WTC11 (cell line): Measurements from ENCODE around the gene PUS1. TPM values are rescaled to one million over a fixed set of nuclear protein-coding genes. Genes with fewer than 3 reads are reported as not detected.

Experiments used
- ATAC-seq: fragments of 200-7000 bp; cut with Tn5 transposase; 2 replicates; pipeline ENCODE4 v1.10.0; 2021; ENCODE audit warnings: mild to moderate bottlenecking, moderate library complexity
- CTCF ChIA-PET: fragments of 300-600 bp; sonication (Branson Sonifier 250); formaldehyde crosslinking; loops from one replicate; lab custom pipeline; 2021; ENCODE audit warnings: antibody characterized with exemption; lab: Charles Lee
- POLR2A ChIA-PET: fragments of 350-600 bp; sonication (Branson Sonifier 250); formaldehyde crosslinking; loops from one replicate; lab custom pipeline; 2021; ENCODE audit warnings: antibody characterized with exemption; lab: Charles Lee
- DNase-seq: peaks from one replicate; pipeline ENCODE4 v3.0.0; 2021; ENCODE audit warnings: low spot score
- H3K27ac Mint-ChIP-seq: 2 replicates; pipeline ENCODE4 v1.8.0; 2021; ENCODE audit warnings: mixed read lengths
- H3K27me3 Mint-ChIP-seq: 2 replicates; pipeline ENCODE4 v1.8.0; 2021; ENCODE audit warnings: low read depth, mild to moderate bottlenecking, moderate library complexity, mixed read lengths
- H3K36me3 Mint-ChIP-seq: 2 replicates; pipeline ENCODE4 v1.8.0; 2021; ENCODE audit warnings: mixed read lengths
- H3K4me1 Mint-ChIP-seq: 2 replicates; pipeline ENCODE4 v1.8.0; 2022; ENCODE audit warnings: mixed read lengths
- H3K4me3 Mint-ChIP-seq: 2 replicates; pipeline ENCODE4 v1.8.0; 2021; ENCODE audit warnings: mild to moderate bottlenecking, moderate library complexity, mixed read lengths
- H3K9me3 Mint-ChIP-seq: 2 replicates; pipeline ENCODE4 v1.8.0; 2021; ENCODE audit warnings: mixed read lengths
- AFF4 ChIP-seq: sonication (generic); formaldehyde crosslinking; IDR thresholded peaks from 2 replicates; pipeline ENCODE4 v1.8.1; 2023; ENCODE audit warnings: mild to moderate bottlenecking, missing genetic modification reagents, borderline replicate concordance
- ATF6 ChIP-seq: sonication (generic); formaldehyde crosslinking; IDR thresholded peaks from 2 replicates; pipeline ENCODE4 v1.8.1; 2023; ENCODE audit warnings: mild to moderate bottlenecking, missing genetic modification reagents
- ERG ChIP-seq: fragments of 250-450 bp; sonication (Bioruptor Pico); IDR thresholded peaks from 2 replicates; pipeline ENCODE4 v1.8.0; 2021; ENCODE audit warnings: mild to moderate bottlenecking
- ESRRA ChIP-seq: sonication (generic); formaldehyde crosslinking; IDR thresholded peaks from 2 replicates; pipeline ENCODE4 v1.8.1; 2022; ENCODE audit warnings: mild to moderate bottlenecking, missing genetic modification reagents, borderline replicate concordance
- GRHL2 ChIP-seq: fragments of 250-450 bp; sonication (Bioruptor Pico); IDR thresholded peaks from 2 replicates; pipeline ENCODE4 v1.8.0; 2022; ENCODE audit warnings: mild to moderate bottlenecking, moderate library complexity; ENCODE audit not compliant: insufficient replicate concordance, severe bottlenecking
- GTF2I ChIP-seq: fragments of 250-450 bp; sonication (Bioruptor Pico); conservative IDR thresholded peaks from 2 replicates; pipeline ENCODE4 v1.4.0; 2021; ENCODE audit warnings: mild to moderate bottlenecking
- HMGA2 ChIP-seq: fragments of 250-450 bp; sonication (Bioruptor Pico); IDR thresholded peaks from 2 replicates; pipeline ENCODE4 v1.4.0; 2021; ENCODE audit warnings: mild to moderate bottlenecking, moderate library complexity
- MAX ChIP-seq: sonication (generic); formaldehyde crosslinking; IDR thresholded peaks from 2 replicates; pipeline ENCODE4 v1.8.0; 2022; ENCODE audit warnings: mild to moderate bottlenecking, missing genetic modification reagents
- NFATC4 ChIP-seq: fragments of 250-450 bp; sonication (Bioruptor Pico); IDR thresholded peaks from 2 replicates; pipeline ENCODE4 v1.9.0; 2021; ENCODE audit warnings: mild to moderate bottlenecking
- NFYB ChIP-seq: sonication (generic); formaldehyde crosslinking; conservative IDR thresholded peaks from 2 replicates; pipeline ENCODE4 v1.8.0; 2022; ENCODE audit warnings: low read depth, missing genetic modification reagents
- NR1H2 ChIP-seq: sonication (generic); formaldehyde crosslinking; IDR thresholded peaks from 2 replicates; pipeline ENCODE4 v1.9.0; 2021; ENCODE audit warnings: mild to moderate bottlenecking, moderate library complexity, missing genetic modification reagents
- TCF7 ChIP-seq: sonication (generic); formaldehyde crosslinking; IDR thresholded peaks from 2 replicates; pipeline ENCODE4 v1.8.0; 2022; ENCODE audit warnings: mild to moderate bottlenecking, low read depth, missing genetic modification reagents, moderate library complexity
- ZMAT4 ChIP-seq: fragments of 250-450 bp; sonication (Bioruptor Pico); IDR thresholded peaks from 2 replicates; pipeline ENCODE4 v1.9.0; 2021; ENCODE audit warnings: mild to moderate bottlenecking
- ZNF281 ChIP-seq: sonication (generic); formaldehyde crosslinking; IDR thresholded peaks from 2 replicates; pipeline ENCODE4 v1.8.0; 2023; ENCODE audit warnings: mild to moderate bottlenecking, missing genetic modification reagents
- ZNF512 ChIP-seq: sonication (generic); formaldehyde crosslinking; IDR thresholded peaks from 2 replicates; pipeline ENCODE4 v1.8.1; 2022; ENCODE audit warnings: missing genetic modification reagents, borderline replicate concordance
- ZSCAN18 ChIP-seq: fragments of 250-450 bp; sonication (Bioruptor Pico); IDR thresholded peaks from 2 replicates; pipeline ENCODE4 v2.1.2; 2022; ENCODE audit warnings: mild to moderate bottlenecking, moderate library complexity
- total RNA-seq: library from RNA; stranded (reverse); gene quantifications from 3 replicates; pipeline ENCODE4 v1.2.3, GENCODE V29; 2021

PUS1 gene
- total RNA-seq, 1 experiment from 2014 or later: 97.4 TPM

- no peak for TF ChIP-seq ERG (CRISPR knock-in tag)
- TF ChIP-seq TCF7 (CRISPR knock-in tag): no peak
- no peak for TF ChIP-seq ATF6 (CRISPR knock-in tag)
- no peak for TF ChIP-seq NFYB
- TF ChIP-seq, all 79 proteins: peak for 0
Observed at GRCh38 chr12:131911851-131912477, 17.1 kb upstream of the PUS1 start (continued).

- Mint-ChIP-seq H3K4me1 (no peaks in the 10 kb centered on the region), H3K27me3 (no peaks in the 10 kb centered on the region), H3K4me3 (no peak overlapping the region), H3K27ac (no peak overlapping the region; the same call in 1 of the 2 replicates), H3K9me3 (no peaks in the 10 kb centered on the region), H3K36me3 (peaks cover 14% of the 10 kb centered on the region)
- POLR2A ChIA-PET: interaction anchor here (0.6 kb wide), 1 partner anchor 26 kb away, joined by 3 read pairs; no protein-coding TSS in a partner anchor
- no peak for DNase-seq
- peak; percentile 18 for ATAC-seq
- CTCF ChIA-PET: no interaction called here
- TF ChIP-seq HMGA2 (CRISPR knock-in tag) (no peak), ZNF512 (CRISPR knock-in tag) (no peak), NR1H2 (CRISPR knock-in tag) (no peak), ZMAT4 (CRISPR knock-in tag) (no peak), MAX (CRISPR knock-in tag) (no peak), NFATC4 (CRISPR knock-in tag) (no peak), GTF2I (CRISPR knock-in tag) (no peak), ZNF281 (CRISPR knock-in tag) (no peak), ZSCAN18 (CRISPR knock-in tag) (no peak), ATF6 (CRISPR knock-in tag) (no peak), NFYB (no peak), GRHL2 (CRISPR knock-in tag) (no peak), AFF4 (no peak), ESRRA (no peak)
Observed at GRCh38 chr12:131912518-131913274, 16.4 kb upstream of the PUS1 start.
